ENCODE results near the gene MAS1L.
"Not testable (repeated sequence)": the region's sequence is repeated elsewhere in the genome, so short reads cannot be mapped to it uniquely, and the experiment has no call there.

The MAS1L gene

DNA sequence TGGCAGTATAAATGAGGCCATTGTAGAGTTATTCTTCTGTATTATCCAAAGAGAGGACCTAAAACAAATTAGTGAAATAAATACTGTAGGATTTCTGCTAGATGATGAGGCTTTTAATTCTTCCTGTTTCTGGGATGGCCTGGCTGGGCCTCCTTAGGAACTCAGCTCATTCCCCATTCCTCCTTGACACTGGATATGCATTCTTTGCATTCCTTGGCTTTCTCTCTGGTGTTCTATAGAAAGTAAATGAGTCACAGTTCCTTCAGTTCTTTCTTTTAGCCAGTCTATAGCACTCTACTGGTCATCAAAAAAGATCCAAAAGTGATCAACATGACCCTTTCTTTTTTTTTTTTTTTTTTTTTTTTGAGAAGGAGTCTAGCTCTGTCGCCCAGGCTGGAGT lies 40.1 kb downstream of the MAS1L start:
- Histone ChIP-seq H3K27ac (ENCODE audit: low read depth, low read length) (no peak overlapping the region), H3K9me2 (replicated peaks; ENCODE audit: insufficient read depth, low read length) (no peaks in the 10 kb centered on the region), H3F3A (ENCODE audit: insufficient read depth) (no peaks in the 10 kb centered on the region), H3K9ac (ENCODE audit: low read length) (no peak overlapping the region), H3K27me3 (ENCODE audit: low read length) (no peaks in the 10 kb centered on the region), H3K4me2 (ENCODE audit: low read depth, low read length, poor library complexity, severe bottlenecking) (no peak overlapping the region), H3K4me3 (ENCODE audit: insufficient read depth, low read length, poor library complexity, severe bottlenecking) (no peak overlapping the region), H3K9me3 (ENCODE audit: insufficient read depth, low read length) (0 out of 2 replicates have a peak, but pooled peaks cover 7% of the 10 kb centered on the region), H3K79me2 (ENCODE audit: insufficient read depth, low read length) (no peaks in the 10 kb centered on the region), H4K20me1 (ENCODE audit: low read depth, low read length) (no peaks in the 10 kb centered on the region), H2AFZ (ENCODE audit: low read depth, low read length, severe bottlenecking) (no peak overlapping the region), H3K36me3 (ENCODE audit: low read length) (no peaks in the 10 kb centered on the region)
- TF ChIP-seq, protein P1, sequence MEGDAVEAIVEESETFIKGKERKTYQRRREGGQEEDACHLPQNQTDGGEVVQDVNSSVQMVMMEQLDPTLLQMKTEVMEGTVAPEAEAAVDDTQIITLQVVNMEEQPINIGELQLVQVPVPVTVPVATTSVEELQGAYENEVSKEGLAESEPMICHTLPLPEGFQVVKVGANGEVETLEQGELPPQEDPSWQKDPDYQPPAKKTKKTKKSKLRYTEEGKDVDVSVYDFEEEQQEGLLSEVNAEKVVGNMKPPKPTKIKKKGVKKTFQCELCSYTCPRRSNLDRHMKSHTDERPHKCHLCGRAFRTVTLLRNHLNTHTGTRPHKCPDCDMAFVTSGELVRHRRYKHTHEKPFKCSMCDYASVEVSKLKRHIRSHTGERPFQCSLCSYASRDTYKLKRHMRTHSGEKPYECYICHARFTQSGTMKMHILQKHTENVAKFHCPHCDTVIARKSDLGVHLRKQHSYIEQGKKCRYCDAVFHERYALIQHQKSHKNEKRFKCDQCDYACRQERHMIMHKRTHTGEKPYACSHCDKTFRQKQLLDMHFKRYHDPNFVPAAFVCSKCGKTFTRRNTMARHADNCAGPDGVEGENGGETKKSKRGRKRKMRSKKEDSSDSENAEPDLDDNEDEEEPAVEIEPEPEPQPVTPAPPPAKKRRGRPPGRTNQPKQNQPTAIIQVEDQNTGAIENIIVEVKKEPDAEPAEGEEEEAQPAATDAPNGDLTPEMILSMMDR (IDR thresholded peaks at IDR 0.05; ENCODE audit: insufficient read depth, low read length, poor library complexity, severe bottlenecking) = no peak
- no peak for TF ChIP-seq EZH2phosphoT487 (conservative IDR thresholded peaks at IDR 0.05; ENCODE audit: low read length)

DNA sequence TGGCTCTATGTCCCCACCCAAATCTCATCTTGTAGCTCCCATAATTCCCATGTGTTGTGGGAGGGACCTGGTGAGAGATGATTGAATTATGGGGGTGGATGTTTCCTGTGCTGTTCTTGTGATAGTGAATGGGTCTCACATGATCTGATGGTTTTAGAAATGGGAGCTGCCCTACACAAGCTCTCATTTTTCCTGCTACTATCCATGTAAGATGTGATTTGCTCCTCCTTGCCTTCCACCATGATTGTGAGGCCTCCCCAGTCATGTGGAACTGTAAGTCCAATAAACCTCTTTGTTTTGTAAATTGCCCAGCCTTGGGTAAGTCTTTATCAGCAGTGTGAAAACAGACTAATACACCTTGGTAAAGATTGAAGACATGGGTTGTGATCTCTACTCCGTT lies 43.7 kb downstream of the MAS1L start:
- not testable (repeated sequence) for H3K9ac ChIP-seq (ENCODE audit: low read length); H3K27me3 ChIP-seq (ENCODE audit: low read length); H2AFZ ChIP-seq (ENCODE audit: low read depth, low read length, severe bottlenecking); H3K36me3 ChIP-seq (ENCODE audit: low read length); H3K79me2 ChIP-seq (ENCODE audit: insufficient read depth, low read length); H3F3A ChIP-seq (ENCODE audit: insufficient read depth); H3K4me2 ChIP-seq (ENCODE audit: low read depth, low read length, poor library complexity, severe bottlenecking); H3K9me2 ChIP-seq (replicated peaks; ENCODE audit: insufficient read depth, low read length); H3K27ac ChIP-seq (ENCODE audit: low read depth, low read length); H3K9me3 ChIP-seq (ENCODE audit: insufficient read depth, low read length); H3K4me3 ChIP-seq (ENCODE audit: insufficient read depth, low read length, poor library complexity, severe bottlenecking); H4K20me1 ChIP-seq (ENCODE audit: low read depth, low read length)

DNA sequence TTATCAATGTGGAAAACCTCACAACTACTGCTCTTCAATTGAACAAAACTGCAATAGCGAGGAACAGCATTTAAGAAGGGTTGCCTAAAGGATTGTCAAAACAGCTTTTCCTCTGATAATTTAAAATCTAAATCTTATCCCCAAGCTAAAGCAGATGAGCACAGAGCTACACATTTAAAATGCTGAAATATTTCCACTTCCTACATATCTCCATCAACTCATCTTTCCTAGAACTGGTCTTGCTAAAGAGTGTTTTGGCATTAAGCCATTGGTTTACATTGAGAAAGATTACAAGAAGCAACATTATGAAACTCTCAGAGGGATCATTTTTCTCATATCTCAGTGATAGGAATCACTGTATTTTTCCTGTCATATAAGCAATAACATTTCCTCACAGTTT lies 45.0 kb downstream of the MAS1L start:
- no peak overlapping the region for H3K4me3 ChIP-seq (ENCODE audit: insufficient read depth, low read length, poor library complexity, severe bottlenecking)
- H3K9ac ChIP-seq (ENCODE audit: low read length) = no peak overlapping the region
- no peak for TF ChIP-seq EZH2phosphoT487 (conservative IDR thresholded peaks at IDR 0.05; ENCODE audit: low read length)
- TF ChIP-seq, protein P1 (IDR thresholded peaks at IDR 0.05; ENCODE audit: insufficient read depth, low read length, poor library complexity, severe bottlenecking) = no peak
- no peaks in the 10 kb centered on the region for H3K9me3 ChIP-seq (ENCODE audit: insufficient read depth, low read length)
- no peak overlapping the region for H3K4me2 ChIP-seq (ENCODE audit: low read depth, low read length, poor library complexity, severe bottlenecking)
- H3K9me2 ChIP-seq (replicated peaks; ENCODE audit: insufficient read depth, low read length) = no peaks in the 10 kb centered on the region
- no peaks in the 10 kb centered on the region for H3F3A ChIP-seq (ENCODE audit: insufficient read depth)
- H3K27me3 ChIP-seq (ENCODE audit: low read length) = no peaks in the 10 kb centered on the region
- no peaks in the 10 kb centered on the region for H3K36me3 ChIP-seq (ENCODE audit: low read length)
- H3K27ac ChIP-seq (ENCODE audit: low read depth, low read length) = no peak overlapping the region
- H4K20me1 ChIP-seq (ENCODE audit: low read depth, low read length) = no peaks in the 10 kb centered on the region
- H3K79me2 ChIP-seq (ENCODE audit: insufficient read depth, low read length) = no peaks in the 10 kb centered on the region
- H2AFZ ChIP-seq (ENCODE audit: low read depth, low read length, severe bottlenecking) = no peak overlapping the region

DNA sequence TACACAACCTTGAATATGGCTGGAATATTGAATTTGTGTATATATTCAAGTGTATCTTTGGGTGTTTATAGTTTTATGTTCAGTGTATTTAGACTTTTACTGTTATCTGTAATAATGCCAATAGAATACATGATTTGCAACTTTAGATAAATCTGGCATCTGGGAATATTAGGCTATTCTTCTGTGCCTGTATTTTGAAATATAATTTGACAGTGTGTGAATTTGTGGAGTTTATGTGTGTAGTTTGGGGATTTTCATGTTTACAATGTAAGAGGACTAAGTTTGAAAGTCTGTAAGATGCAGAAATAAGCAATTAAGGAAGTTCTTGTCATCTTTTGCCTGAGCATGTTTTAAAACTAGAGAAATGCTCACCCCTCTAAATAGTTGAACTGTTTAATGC lies 48.8 kb downstream of the MAS1L start, which contains the start of gene OR10C1:
Gene OR10C1 (plus strand): TSS at position 301 of the 400 bp plus-strand sequence. CDS start 710 bp downstream, outside the sequence.
- H4K20me1 ChIP-seq (ENCODE audit: low read depth, low read length) = no peaks in the 10 kb centered on the region
- H3K27ac ChIP-seq (ENCODE audit: low read depth, low read length) = no peak within 1 kb of the TSS
- H3F3A ChIP-seq (ENCODE audit: insufficient read depth) = no peaks in the 10 kb centered on the region
- H3K27me3 ChIP-seq (ENCODE audit: low read length) = no peaks in the 10 kb centered on the region
- no peak within 1 kb of the TSS for H2AFZ ChIP-seq (ENCODE audit: low read depth, low read length, severe bottlenecking)
- H3K4me3 ChIP-seq (ENCODE audit: insufficient read depth, low read length, poor library complexity, severe bottlenecking) = no peak within 1 kb of the TSS
- H3K9ac ChIP-seq (ENCODE audit: low read length) = no peak within 1 kb of the TSS
- no peaks in the 10 kb centered on the region for H3K9me3 ChIP-seq (ENCODE audit: insufficient read depth, low read length)
- TF ChIP-seq EZH2phosphoT487 (conservative IDR thresholded peaks at IDR 0.05; ENCODE audit: low read length) = no peak
- TF ChIP-seq, protein P1 (IDR thresholded peaks at IDR 0.05; ENCODE audit: insufficient read depth, low read length, poor library complexity, severe bottlenecking) = no peak
- no peak within 1 kb of the TSS for H3K4me2 ChIP-seq (ENCODE audit: low read depth, low read length, poor library complexity, severe bottlenecking)
- H3K79me2 ChIP-seq (ENCODE audit: insufficient read depth, low read length) = no peaks in the 10 kb centered on the region
- H3K9me2 ChIP-seq (replicated peaks; ENCODE audit: insufficient read depth, low read length) = no peaks in the 10 kb centered on the region
- H3K36me3 ChIP-seq (ENCODE audit: low read length) = no peaks in the 10 kb centered on the region

DNA sequence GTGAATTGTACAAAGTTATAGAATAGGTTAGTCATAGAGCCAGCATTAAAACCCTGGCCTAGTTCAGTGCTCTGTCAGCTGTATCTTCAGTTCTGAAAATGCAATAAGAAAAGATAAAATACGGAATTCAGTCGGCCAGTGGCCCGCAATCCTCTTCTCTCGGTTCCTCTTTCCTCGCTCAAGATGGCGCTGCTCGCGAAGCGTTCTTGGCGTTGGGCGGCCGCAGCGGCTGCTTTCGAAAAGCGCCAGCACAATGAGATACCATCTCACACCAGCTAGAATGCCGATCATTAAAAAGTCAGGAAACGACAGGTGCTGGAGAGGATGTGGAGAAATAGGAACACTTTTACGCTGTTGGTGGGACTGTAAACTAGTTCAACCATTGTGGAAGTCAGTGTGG lies 51.0 kb downstream of the MAS1L start:
- not testable (repeated sequence) for H3K4me2 ChIP-seq (ENCODE audit: low read depth, low read length, poor library complexity, severe bottlenecking); H3K9me3 ChIP-seq (ENCODE audit: insufficient read depth, low read length); H2AFZ ChIP-seq (ENCODE audit: low read depth, low read length, severe bottlenecking); H4K20me1 ChIP-seq (ENCODE audit: low read depth, low read length); H3K9me2 ChIP-seq (replicated peaks; ENCODE audit: insufficient read depth, low read length); H3K27me3 ChIP-seq (ENCODE audit: low read length); H3F3A ChIP-seq (ENCODE audit: insufficient read depth); H3K4me3 ChIP-seq (ENCODE audit: insufficient read depth, low read length, poor library complexity, severe bottlenecking); H3K79me2 ChIP-seq (ENCODE audit: insufficient read depth, low read length); H3K36me3 ChIP-seq (ENCODE audit: low read length); H3K9ac ChIP-seq (ENCODE audit: low read length); H3K27ac ChIP-seq (ENCODE audit: low read depth, low read length)
